ENCODE data around the gene SBNO2. TPM values are rescaled to one million over a fixed set of nuclear protein-coding genes. Genes with fewer than 3 reads are reported as not detected.

The SBNO2 gene
- total RNA-seq, 4 donors from 2014 or later = 14.9 to 67.2 (median 20.9) TPM

GRCh38 chr19:1105008-1105872, 68.8 kb downstream of the SBNO2 start:
- H3K4me1 ChIP-seq = peaks cover 0 to 66% (median 38%) of the 10 kb centered on the region in 3 donors
- no peaks in the 10 kb centered on the region for H3K9me3 ChIP-seq
- H3K27me3 ChIP-seq = no peaks in the 10 kb centered on the region
- peak overlapping the region; percentile 98 to 99 (median 98) for H3K27ac ChIP-seq
- H3K4me3 ChIP-seq = peak overlapping the region; percentile 75 to 83
- H3K36me3 ChIP-seq = peaks cover 0 to 49% of the 10 kb centered on the region in 2 donors
- TF ChIP-seq POLR2AphosphoS5 (IDR thresholded peaks at IDR 0.05) (peak; percentile 63), EP300 (IDR thresholded peaks at IDR 0.05) (no peak)
- no peak for ATAC-seq
- 88% methylated on average over 12 of the region's 69 CpGs; no CpG with 5 or more reads in 1 of the 2 donors for WGBS, 2 donors (ENCODE audit: low coverage in 1 of 2)

- no CpG with 5 or more reads among the region's 93 CpGs for WGBS, 2 donors (ENCODE audit: low coverage in 1 of 2)
- TF ChIP-seq CTCF (IDR thresholded peaks at IDR 0.05) (no peak), POLR2A (IDR thresholded peaks at IDR 0.05) (peak in 1 of 2 donors; percentile 5)
- H3K27me3 ChIP-seq = no peaks in the 10 kb centered on the region
- H3K36me3 ChIP-seq = peaks cover 0 to 41% of the 10 kb centered on the region in 2 donors
- H3K9me3 ChIP-seq = no peaks in the 10 kb centered on the region
- peak overlapping the region; percentile 75 to 83 for H3K4me3 ChIP-seq
- peak; percentile 37 for ATAC-seq
- peak overlapping the region; percentile 98 to 99 (median 98) for H3K27ac ChIP-seq
- peaks cover 0 to 74% (median 38%) of the 10 kb centered on the region in 3 donors for H3K4me1 ChIP-seq
Measured at GRCh38 chr19:1104311-1105007, 69.6 kb downstream of the SBNO2 start.

GRCh38 chr19:1103708-1104310, 70.3 kb downstream of the SBNO2 start, which contains the start of gene GPX4:
Gene GPX4 (plus strand): TSS chr19:1103994. CDS start chr19:1104044, 50 bp downstream.
- Histone ChIP-seq H3K9me3 (no peaks in the 10 kb centered on the region), H3K4me3 (peak within 1 kb of the TSS; percentile 75 to 83), H3K4me1 (peaks cover 0 to 81% (median 44%) of the 10 kb centered on the region in 3 donors), H3K27ac (peak within 1 kb of the TSS; percentile 98 to 99 (median 98)), H3K36me3 (peaks cover 0 to 35% of the 10 kb centered on the region in 2 donors), H3K27me3 (no peaks in the 10 kb centered on the region)
- peak; percentile 89 for ATAC-seq
- WGBS, 2 donors (ENCODE audit: low coverage in 1 of 2) = 0% methylated on average over 3 to 8 of the region's 75 CpGs
- peak; percentile 99 for TF ChIP-seq POLR2AphosphoS5 (IDR thresholded peaks at IDR 0.05)
- TF ChIP-seq POLR2A (IDR thresholded peaks at IDR 0.05) = peak; percentile 98
- TF ChIP-seq CTCF (IDR thresholded peaks at IDR 0.05) = no peak

GRCh38 chr19:1103132-1103707, 70.8 kb downstream of the SBNO2 start:
- peak overlapping the region; percentile 75 to 98 (median 98) for H3K27ac ChIP-seq
- peaks cover 0 to 29% of the 10 kb centered on the region in 2 donors for H3K36me3 ChIP-seq
- no peaks in the 10 kb centered on the region for H3K27me3 ChIP-seq
- peak overlapping the region in 1 of 2 donors; percentile 75 for H3K4me3 ChIP-seq
- TF ChIP-seq POLR2AphosphoS5 (IDR thresholded peaks at IDR 0.05) = no peak
- H3K4me1 ChIP-seq = peaks cover 0 to 86% (median 50%) of the 10 kb centered on the region in 3 donors
- no peak for ATAC-seq
- 6 to 27% methylated on average over 8 to 16 of the region's 20 CpGs for WGBS, 2 donors (ENCODE audit: low coverage in 1 of 2)
- no peaks in the 10 kb centered on the region for H3K9me3 ChIP-seq

- no peak for TF ChIP-seq POLR2A (IDR thresholded peaks at IDR 0.05)
- peak; percentile 96 for TF ChIP-seq POLR2AphosphoS5 (IDR thresholded peaks at IDR 0.05)
- ATAC-seq = peak; percentile 35
- no peaks in the 10 kb centered on the region for H3K9me3 ChIP-seq
- H3K27me3 ChIP-seq = no peaks in the 10 kb centered on the region
- WGBS, 2 donors (ENCODE audit: low coverage in 1 of 2) = 6 to 52% methylated on average over 2 to 8 of the region's 17 CpGs
- H3K4me1 ChIP-seq = peaks cover 0 to 83% (median 52%) of the 10 kb centered on the region in 3 donors
- peak overlapping the region in 1 of 2 donors; percentile 75 for H3K4me3 ChIP-seq
- H3K36me3 ChIP-seq = peaks cover 0 to 22% of the 10 kb centered on the region in 2 donors
- H3K27ac ChIP-seq = peak overlapping the region; percentile 75 to 98 (median 98)
Measured at GRCh38 chr19:1102407-1103131, 71.5 kb downstream of the SBNO2 start.

Data from gastroesophageal sphincter (tissue), 4 donors.